ENCODE measurements around the gene RBM10. TPM values are rescaled to one million over a fixed set of nuclear protein-coding genes. Genes with fewer than 3 reads are reported as not detected.

RBM10 gene
- total RNA-seq, 2 experiments from 2014 or later: 44.9 to 45.6 TPM

GRCh38 chrX:47138171-47138570 is 6.8 kb upstream of the RBM10 start:
- DNase-seq (ENCODE audit: low spot score): no peak
- peaks cover 27% of the 10 kb centered on the region for H3K36me3 ChIP-seq (ENCODE audit: insufficient read depth, low read length)
- no peak overlapping the region for H3K4me3 ChIP-seq (ENCODE audit: low read depth, low read length, poor library complexity, severe bottlenecking)
- POLR2A ChIA-PET: no interaction called here
- H3K4me2 ChIP-seq (ENCODE audit: low read length): no peak overlapping the region
- intact Hi-C loops (cut with micrococcal nuclease; ENCODE audit: unreplicated experiment): no loop called here
- H3K27ac ChIP-seq (ENCODE audit: low read depth, low read length, poor library complexity, severe bottlenecking): no peak overlapping the region
- H3K9me2 ChIP-seq (ENCODE audit: insufficient read depth, low read length): no peaks in the 10 kb centered on the region
- BruUV-seq (replicated peaks): no TSS peak
- H3K9me3 ChIP-seq (ENCODE audit: low read length): no peaks in the 10 kb centered on the region
- H3K79me2 ChIP-seq (ENCODE audit: insufficient read depth, low read depth, low read length): peaks cover 8% of the 10 kb centered on the region
- H4K20me1 ChIP-seq (ENCODE audit: insufficient read depth, low read length): no peaks in the 10 kb centered on the region
- no peak overlapping the region for H2AFZ ChIP-seq (ENCODE audit: low read length)
- no peak for TF ChIP-seq EZH2phosphoT487 (IDR thresholded peaks at IDR 0.05; ENCODE audit: borderline replicate concordance, low read depth, low read length)
- no peak for TF ChIP-seq CTCF (conservative IDR thresholded peaks at IDR 0.05; ENCODE audit: low read length)
- H3K4me1 ChIP-seq (ENCODE audit: insufficient read depth, low read length, poor library complexity, severe bottlenecking): peaks cover 6% of the 10 kb centered on the region
- CTCF ChIA-PET (ENCODE audit: unreplicated experiment): no interaction called here

GRCh38 chrX:47143894-47144625 is 961 bp upstream of the RBM10 start:
- no peak for DNase-seq (ENCODE audit: low spot score)
- H3K4me3 ChIP-seq (ENCODE audit: low read depth, low read length, poor library complexity, severe bottlenecking): peak overlapping the region; percentile 95
- peaks cover 20% of the 10 kb centered on the region for H3K4me1 ChIP-seq (ENCODE audit: insufficient read depth, low read length, poor library complexity, severe bottlenecking)
- 0 out of 2 replicates have a peak overlapping the region, but pooled peaks have one; percentile 15 for H2AFZ ChIP-seq (ENCODE audit: low read length)
- ChIA-PET CTCF (ENCODE audit: unreplicated experiment) (no interaction called here), POLR2A (interaction anchor here (0.9 to 3.3 kb wide), 5 partner anchors 9 to 47 kb away, joined by 3 to 12 read pairs (median 7); no protein-coding TSS in a partner anchor)
- peaks cover 40% of the 10 kb centered on the region for H3K36me3 ChIP-seq (ENCODE audit: insufficient read depth, low read length)
- H3K9me2 ChIP-seq (ENCODE audit: insufficient read depth, low read length): no peaks in the 10 kb centered on the region
- no peak for TF ChIP-seq EZH2phosphoT487 (IDR thresholded peaks at IDR 0.05; ENCODE audit: borderline replicate concordance, low read depth, low read length)
- TF ChIP-seq CTCF (conservative IDR thresholded peaks at IDR 0.05; ENCODE audit: low read length): no peak
- 0 out of 2 replicates have a peak, but pooled peaks cover 10% of the 10 kb centered on the region for H4K20me1 ChIP-seq (ENCODE audit: insufficient read depth, low read length)
- H3K27ac ChIP-seq (ENCODE audit: low read depth, low read length, poor library complexity, severe bottlenecking): peak overlapping the region; percentile 93
- peaks cover 55% of the 10 kb centered on the region for H3K79me2 ChIP-seq (ENCODE audit: insufficient read depth, low read depth, low read length)
- intact Hi-C loops (cut with micrococcal nuclease; ENCODE audit: unreplicated experiment): loop anchor here (2.0 kb wide), 1 partner anchor 89 kb away; the partner anchor contains the start of gene USP11
- H3K9me3 ChIP-seq (ENCODE audit: low read length): no peaks in the 10 kb centered on the region
- H3K4me2 ChIP-seq (ENCODE audit: low read length): peak overlapping the region; percentile 91
- BruUV-seq (replicated peaks): TSS peak; percentile 74
